GM23248 (cell line): ENCODE data around the gene TMEM263. TPM values are rescaled to one million over a fixed set of nuclear protein-coding genes. Genes with fewer than 3 reads are reported as not detected.
A peak's percentile ranks its signal among the peaks of the same experiment; 100 is the strongest.
"Not testable (repeated sequence)": the region's sequence is repeated elsewhere in the genome, so short reads cannot be mapped to it uniquely, and the experiment has no call there.

Source experiments
- DNase-seq: peaks from one replicate; pipeline ENCODE4 v3.0.0-alpha.2; 2015
- H2AFZ ChIP-seq: fragments of 200-600 bp; sonication (generic); 2 replicates; pipeline ENCODE4 v1.6.1; 2016; ENCODE audit warnings: antibody characterized with exemption
- H3F3A ChIP-seq: fragments of 200-600 bp; sonication (generic); 2 replicates; pipeline ENCODE4 v1.6.1; 2016; ENCODE audit warnings: mild to moderate bottlenecking, antibody characterized with exemption, mixed run types; ENCODE audit not compliant: insufficient read depth
- H3K27ac ChIP-seq: fragments of 200-600 bp; sonication (generic); 2 replicates; pipeline ENCODE4 v1.5.1; 2016; ENCODE audit warnings: mild to moderate bottlenecking
- H3K27me3 ChIP-seq: fragments of 200-600 bp; sonication (generic); replicated peaks from 2 replicates; pipeline ENCODE4 v1.6.1; 2016; ENCODE audit warnings: mild to moderate bottlenecking; ENCODE audit not compliant: insufficient read depth
- H3K36me3 ChIP-seq: fragments of 200-600 bp; sonication (generic); 2 replicates; pipeline ENCODE4 v1.6.1; 2016; ENCODE audit warnings: low read depth, mild to moderate bottlenecking
- H3K4me1 ChIP-seq: fragments of 200-600 bp; sonication (generic); 2 replicates; pipeline ENCODE4 v1.6.1; 2016; ENCODE audit warnings: mild to moderate bottlenecking; ENCODE audit not compliant: insufficient read depth
- H3K4me2 ChIP-seq: fragments of 200-600 bp; sonication (generic); one replicate; pipeline ENCODE4 v1.6.1; 2016; ENCODE audit warnings: mild to moderate bottlenecking; ENCODE audit not compliant: unreplicated experiment
- H3K4me3 ChIP-seq: fragments of 200-600 bp; sonication (generic); 2 replicates; pipeline ENCODE4 v1.5.1; 2016; ENCODE audit warnings: mild to moderate bottlenecking
- H3K79me2 ChIP-seq: fragments of 200-600 bp; sonication (generic); 2 replicates; pipeline ENCODE4 v1.6.1; 2016; ENCODE audit warnings: mild to moderate bottlenecking; ENCODE audit not compliant: insufficient read depth
- H3K9ac ChIP-seq: fragments of 200-600 bp; sonication (generic); 2 replicates; pipeline ENCODE4 v1.6.1; 2016; ENCODE audit warnings: mild to moderate bottlenecking
- H3K9me2 ChIP-seq: fragments of 200-600 bp; sonication (generic); 2 replicates; pipeline ENCODE4 v1.6.1; 2016; ENCODE audit warnings: mixed run types, mild to moderate bottlenecking, moderate library complexity; ENCODE audit not compliant: insufficient read depth
- H3K9me3 ChIP-seq: fragments of 200-600 bp; sonication (generic); one replicate; pipeline ENCODE4 v1.6.1; 2017; ENCODE audit warnings: low read depth
- H4K20me1 ChIP-seq: fragments of 200-600 bp; sonication (generic); 2 replicates; pipeline ENCODE4 v1.6.0; 2016; ENCODE audit not compliant: insufficient read depth
- EZH2 ChIP-seq: fragments of 200-600 bp; sonication (generic); IDR thresholded peaks from 2 replicates; pipeline ENCODE4 v1.6.1; 2018; ENCODE audit warnings: antibody characterized with exemption, mild to moderate bottlenecking; ENCODE audit not compliant: insufficient read depth, poor library complexity, severe bottlenecking
- EZH2phosphoT487 ChIP-seq: fragments of 200-600 bp; sonication (generic); IDR thresholded peaks from 2 replicates; pipeline ENCODE4 v1.6.1; 2018; ENCODE audit warnings: antibody characterized with exemption, moderate library complexity, mild to moderate bottlenecking, low read depth; ENCODE audit not compliant: insufficient read depth
- WGBS, 2 experiments: methylation state at CpG; one replicate each; pipeline ENCODE4 v1.1.6; 2015 to 2017; ENCODE audit warnings: low lambda C conversion rate in 2 of 2, low coverage in 1 of 2; ENCODE audit errors: missing lambda C conversion rate in 2 of 2; 5-methylcytosine and 5-hydroxymethylcytosine counted together
- in situ Hi-C: fragments of 300-500 bp; cut with MboI; formaldehyde crosslinking; loops from 2 replicates; pipeline ENCODE4 v1.15.0; 2020
- polyA plus RNA-seq: library from polyadenylated mRNA; unstranded; fragments of >200 nt; fragmentation: Nextera tagmentation; extraction: Ambion mirVana; gene quantifications from 2 replicates; pipeline ENCODE4 v1.2.1, GENCODE V29; 2016
- total RNA-seq: library from RNA; depleted of rRNA; stranded (reverse); fragments of >200 nt; shearing (Covaris generic); gene quantifications from 2 replicates; pipeline ENCODE4 v1.2.3, GENCODE V29; 2014

The TMEM263 gene
- total and polyA plus RNA-seq, 2 experiments from 2014 or later: 136 to 147 TPM

DNA sequence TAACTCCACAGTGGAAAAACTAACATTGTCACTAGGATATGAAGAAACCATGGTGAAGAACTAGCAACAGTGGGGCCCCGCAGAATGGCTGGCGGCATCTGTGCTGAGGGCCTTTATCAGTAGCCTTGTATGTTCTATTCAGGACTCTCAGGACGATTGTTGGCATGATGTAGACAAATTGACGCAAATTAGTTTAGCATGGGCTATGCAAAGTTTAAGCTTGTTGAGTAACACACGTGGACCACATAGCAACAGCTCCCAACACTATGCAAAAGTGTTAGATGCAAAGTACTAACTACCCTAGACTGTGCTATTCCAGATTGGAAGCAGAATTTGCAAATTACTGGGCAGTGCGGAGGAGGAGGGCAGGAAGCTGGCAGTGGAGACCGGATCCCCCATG lies 38.2 kb upstream of the TMEM263 start:
- Histone ChIP-seq H3K4me1 (no peaks in the 10 kb centered on the region), H3K9ac (no peak overlapping the region), H3K9me3 (no peaks in the 10 kb centered on the region), H3K79me2 (no peaks in the 10 kb centered on the region), H4K20me1 (no peaks in the 10 kb centered on the region), H3K27ac (no peak overlapping the region), H2AFZ (no peak overlapping the region), H3F3A (no peaks in the 10 kb centered on the region), H3K4me3 (no peak overlapping the region), H3K27me3 (no peaks in the 10 kb centered on the region), H3K36me3 (no peaks in the 10 kb centered on the region), H3K9me2 (no peaks in the 10 kb centered on the region), H3K4me2 (no peak overlapping the region)
- in situ Hi-C loops: loop anchor here (10.0 kb wide), 1 partner anchor 533 kb away; no protein-coding TSS in a partner anchor
- 64 to 68% methylated on average over 6 to 7 of the region's 7 CpGs for WGBS, 2 experiments
- DNase-seq: no peak
- TF ChIP-seq EZH2: no peak
- TF ChIP-seq EZH2phosphoT487: no peak

DNA sequence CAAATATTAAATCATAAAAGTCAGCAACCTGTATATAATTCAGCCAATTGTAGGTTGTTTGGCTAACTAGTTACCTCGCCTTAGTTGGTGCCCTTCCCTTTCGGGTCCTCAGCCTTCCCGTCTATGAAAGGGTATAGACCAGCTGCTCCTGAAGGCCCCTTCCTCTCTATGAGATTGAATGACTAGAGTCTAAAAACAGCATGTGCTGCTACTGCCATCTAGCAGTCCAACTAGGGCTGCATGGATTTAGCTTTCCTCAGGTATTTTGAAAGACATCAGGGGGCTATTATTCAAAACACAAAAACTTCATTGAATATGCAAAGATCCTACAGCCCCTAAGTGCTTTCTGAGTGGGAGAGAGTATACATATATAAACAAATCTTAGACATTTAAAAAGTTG lies 37.0 kb upstream of the TMEM263 start:
- no peaks in the 10 kb centered on the region for H3K27me3 ChIP-seq
- no peak overlapping the region for H3K9ac ChIP-seq
- H3K4me1 ChIP-seq: no peaks in the 10 kb centered on the region
- no peaks in the 10 kb centered on the region for H3F3A ChIP-seq
- WGBS, 2 experiments: 9 to 15% methylated on average over 3 of the region's 3 CpGs
- no peaks in the 10 kb centered on the region for H3K9me2 ChIP-seq
- H2AFZ ChIP-seq: no peak overlapping the region
- in situ Hi-C loops: loop anchor here (10.0 kb wide), 1 partner anchor 534 kb away; no protein-coding TSS in a partner anchor
- DNase-seq: no peak
- TF ChIP-seq EZH2: no peak
- no peak for TF ChIP-seq EZH2phosphoT487
- H4K20me1 ChIP-seq: no peaks in the 10 kb centered on the region
- H3K9me3 ChIP-seq: no peaks in the 10 kb centered on the region
- H3K79me2 ChIP-seq: no peaks in the 10 kb centered on the region
- H3K4me2 ChIP-seq: no peak overlapping the region
- H3K4me3 ChIP-seq: no peak overlapping the region
- H3K27ac ChIP-seq: no peak overlapping the region
- H3K36me3 ChIP-seq: no peaks in the 10 kb centered on the region

DNA sequence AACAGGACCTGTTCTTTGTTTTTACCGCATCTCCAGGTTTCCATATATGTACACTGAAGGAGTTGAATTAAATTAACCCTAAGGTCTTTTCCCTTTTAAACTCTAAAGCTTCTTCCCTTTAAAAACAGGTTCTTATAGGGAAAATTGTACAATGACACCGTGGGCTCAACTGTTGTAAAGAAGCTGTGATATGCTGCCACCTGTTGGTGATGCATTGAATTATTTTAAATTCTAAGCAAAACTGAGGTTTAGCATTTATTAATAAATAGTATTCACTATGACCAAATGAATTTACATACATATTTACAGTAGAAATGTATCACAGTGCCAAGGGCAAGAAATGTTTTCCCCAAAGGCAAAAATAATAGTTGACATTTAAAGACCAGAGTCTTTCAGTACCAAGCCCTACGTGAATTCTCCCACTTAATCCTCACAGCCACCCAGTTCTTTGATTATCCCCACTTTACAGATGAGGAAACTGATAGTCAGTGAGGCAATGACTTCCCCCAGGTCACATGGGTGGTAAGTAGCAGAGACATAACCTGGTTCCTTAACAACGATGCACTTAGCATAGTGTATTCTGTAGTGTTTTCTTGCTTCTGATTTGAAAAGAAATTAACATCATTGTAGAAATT lies 35.7 kb upstream of the TMEM263 start:
- Histone ChIP-seq H3K4me1 (no peaks in the 10 kb centered on the region), H4K20me1 (no peaks in the 10 kb centered on the region), H3F3A (no peaks in the 10 kb centered on the region), H3K27me3 (no peaks in the 10 kb centered on the region), H2AFZ (no peak overlapping the region), H3K79me2 (no peaks in the 10 kb centered on the region), H3K9me3 (no peaks in the 10 kb centered on the region), H3K9ac (no peak overlapping the region), H3K27ac (no peak overlapping the region), H3K9me2 (no peaks in the 10 kb centered on the region), H3K4me2 (no peak overlapping the region), H3K36me3 (no peaks in the 10 kb centered on the region), H3K4me3 (no peak overlapping the region)
- TF ChIP-seq EZH2 (no peak), EZH2phosphoT487 (no peak)
- DNase-seq: peak; percentile 69
- in situ Hi-C loops: loop anchor here (10.0 kb wide), 1 partner anchor 535 kb away; no protein-coding TSS in a partner anchor
- 39 to 43% methylated on average over 4 of the region's 4 CpGs for WGBS, 2 experiments

DNA sequence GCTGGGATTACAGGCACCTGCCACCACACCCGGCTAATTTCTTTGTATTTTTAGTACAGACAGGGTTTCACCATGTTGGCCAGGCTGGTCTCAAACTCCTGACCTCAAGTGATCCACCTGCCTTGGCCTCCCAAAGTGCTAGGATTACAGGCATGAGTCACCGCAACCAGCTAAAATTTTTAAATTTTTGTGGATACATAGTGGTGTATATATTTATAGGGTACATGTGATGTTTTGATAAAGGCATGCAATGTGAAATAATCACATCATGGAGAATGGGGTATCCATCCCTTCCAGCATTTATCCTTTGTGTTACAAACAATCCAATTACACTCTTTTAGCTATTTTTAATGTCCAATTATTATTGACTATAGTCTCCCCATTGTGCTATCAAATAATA lies 33.7 kb upstream of the TMEM263 start:
- H3K4me1 ChIP-seq, H3K36me3 ChIP-seq, H3K9ac ChIP-seq, H3F3A ChIP-seq, H3K27me3 ChIP-seq, DNase-seq, H3K79me2 ChIP-seq, H2AFZ ChIP-seq, H3K9me3 ChIP-seq, H4K20me1 ChIP-seq, H3K27ac ChIP-seq, H3K4me3 ChIP-seq, H3K4me2 ChIP-seq, in situ Hi-C loops, H3K9me2 ChIP-seq: not testable (repeated sequence)
- WGBS, 2 experiments: 65 to 73% methylated on average over 2 of the region's 2 CpGs

DNA sequence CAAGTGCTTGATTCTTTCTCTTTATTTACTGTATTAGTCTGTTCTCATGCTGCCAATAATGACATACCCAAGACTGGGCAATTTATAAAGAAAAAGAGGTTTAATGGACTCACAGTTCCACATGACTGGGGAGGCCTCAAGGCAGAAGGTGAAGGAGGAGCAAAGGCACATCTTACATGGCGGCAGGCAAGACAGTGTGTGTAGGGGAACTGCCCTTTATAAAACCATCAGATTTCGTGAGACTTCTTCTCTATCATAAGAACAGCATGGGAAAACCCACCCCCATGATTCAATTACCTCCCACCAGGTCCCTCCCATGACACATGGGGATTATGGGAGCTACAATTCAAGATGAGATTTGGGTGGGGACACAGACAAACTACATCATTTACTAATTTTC lies 32.1 kb upstream of the TMEM263 start:
- H3K9ac ChIP-seq, H3K9me2 ChIP-seq, H3K4me2 ChIP-seq, in situ Hi-C loops, H2AFZ ChIP-seq, H3K4me1 ChIP-seq, H3F3A ChIP-seq, H3K4me3 ChIP-seq, H3K9me3 ChIP-seq, H3K79me2 ChIP-seq, DNase-seq, H3K27ac ChIP-seq, H3K27me3 ChIP-seq, H3K36me3 ChIP-seq, H4K20me1 ChIP-seq: not testable (repeated sequence)
- WGBS, 2 experiments: 61 to 65% methylated on average over 2 of the region's 2 CpGs
